Hepatocyte (in vitro differentiated cells): Measurements from ENCODE around the gene AGXT2. TPM values are rescaled to one million over a fixed set of nuclear protein-coding genes. Genes with fewer than 3 reads are reported as not detected.

Experiments
- DNase-seq: peaks from one replicate; pipeline ENCODE4 v3.0.0-alpha.2; 2016; ENCODE audit warnings: low spot score
- H2AFZ ChIP-seq: fragments of 200-600 bp; sonication (generic); 2 replicates; pipeline ENCODE4 v1.6.0; 2016; ENCODE audit warnings: antibody characterized with exemption, mild to moderate bottlenecking
- H3K27ac ChIP-seq: fragments of 200-600 bp; sonication (generic); 2 replicates; pipeline ENCODE4 v1.5.1; 2016; ENCODE audit warnings: mild to moderate bottlenecking
- H3K27me3 ChIP-seq: fragments of 200-600 bp; sonication (generic); 2 replicates; pipeline ENCODE4 v1.6.1; 2016
- H3K36me3 ChIP-seq: fragments of 200-600 bp; sonication (generic); replicated peaks from 2 replicates; pipeline ENCODE4 v1.5.1; 2016; ENCODE audit warnings: low read depth; ENCODE audit not compliant: insufficient read depth
- H3K4me1 ChIP-seq: fragments of 200-600 bp; sonication (generic); 2 replicates; pipeline ENCODE4 v1.5.1; 2016; ENCODE audit warnings: mild to moderate bottlenecking, moderate library complexity; ENCODE audit not compliant: insufficient read depth
- H3K4me2 ChIP-seq: fragments of 200-600 bp; sonication (generic); 2 replicates; pipeline ENCODE4 v1.6.0; 2016
- H3K4me3 ChIP-seq: fragments of 200-600 bp; sonication (generic); 2 replicates; pipeline ENCODE4 v1.5.1; 2016; ENCODE audit warnings: mild to moderate bottlenecking
- H3K79me2 ChIP-seq: fragments of 200-600 bp; sonication (generic); 2 replicates; pipeline ENCODE4 v1.6.0; 2017; ENCODE audit warnings: mild to moderate bottlenecking
- H3K9me2 ChIP-seq: fragments of 200-600 bp; sonication (generic); replicated peaks from 2 replicates; pipeline ENCODE4 v1.6.0; 2017; ENCODE audit warnings: mild to moderate bottlenecking; ENCODE audit not compliant: insufficient read depth
- H3K9me3 ChIP-seq: fragments of 200-600 bp; sonication (generic); 2 replicates; pipeline ENCODE4 v1.5.1; 2016; ENCODE audit warnings: low read depth, mild to moderate bottlenecking
- H4K20me1 ChIP-seq: fragments of 200-600 bp; sonication (generic); 2 replicates; pipeline ENCODE4 v1.6.0; 2016; ENCODE audit warnings: mild to moderate bottlenecking; ENCODE audit not compliant: insufficient read depth, poor library complexity, severe bottlenecking
- EZH2 ChIP-seq: fragments of 200-600 bp; sonication (generic); IDR thresholded peaks from 2 replicates; pipeline ENCODE4 v1.6.1; 2016; ENCODE audit warnings: antibody characterized with exemption, mild to moderate bottlenecking, borderline replicate concordance
- EZH2phosphoT487 ChIP-seq: fragments of 200-600 bp; sonication (generic); IDR thresholded peaks from one replicate; pipeline ENCODE4 v1.6.1; 2018; ENCODE audit warnings: antibody characterized with exemption, mild to moderate bottlenecking, low read depth, moderate library complexity; ENCODE audit not compliant: unreplicated experiment, severe bottlenecking
- WGBS: methylation state at CpG from one replicate; pipeline ENCODE4 v1.1.6; 2016; ENCODE audit warnings: low lambda C conversion rate; ENCODE audit errors: missing lambda C conversion rate; 5-methylcytosine and 5-hydroxymethylcytosine counted together
- polyA plus RNA-seq: library from polyadenylated mRNA; unstranded; fragments of >200 nt; fragmentation: Nextera tagmentation; extraction: Ambion mirVana; gene quantifications from 2 replicates; pipeline ENCODE4 v1.2.1, GENCODE V29; 2016
- total RNA-seq: library from RNA; depleted of rRNA; stranded (reverse); fragments of >200 nt; gene quantifications from 2 replicates; pipeline ENCODE4 v1.2.3, GENCODE V29; 2014
- TF ChIP-seq, protein P1 (sequence below): fragments of 200-600 bp; sonication (generic); IDR thresholded peaks from 2 replicates; pipeline ENCODE4 v1.5.1; 2016; ENCODE audit warnings: antibody characterized with exemption, mild to moderate bottlenecking; ENCODE audit not compliant: poor library complexity

The AGXT2 gene
- total and polyA plus RNA-seq, 2 experiments from 2014 or later, result 8.0 to 10.6 TPM

DNA sequence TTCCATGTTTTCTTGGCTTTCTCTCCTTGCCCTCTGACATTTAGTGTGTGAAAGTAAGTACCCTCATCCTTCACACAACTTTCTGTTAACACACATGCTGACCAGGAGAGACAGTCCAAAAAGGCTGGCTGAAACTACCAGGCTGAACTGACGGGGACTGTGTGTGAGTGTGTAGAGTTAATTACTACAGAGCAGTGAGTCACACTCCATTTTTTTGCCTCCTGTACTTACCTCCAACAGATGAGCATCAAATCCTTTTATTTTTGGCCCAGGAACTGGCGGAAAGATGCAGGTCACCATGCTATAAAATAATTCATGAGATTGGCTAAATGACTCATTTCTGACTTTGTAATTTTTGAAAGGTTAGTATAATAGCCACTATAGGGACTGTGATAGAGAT lies 20.2 kb upstream of the AGXT2 start:
- TF ChIP-seq EZH2 (no peak), EZH2phosphoT487 (no peak)
- TF ChIP-seq, protein P1, sequence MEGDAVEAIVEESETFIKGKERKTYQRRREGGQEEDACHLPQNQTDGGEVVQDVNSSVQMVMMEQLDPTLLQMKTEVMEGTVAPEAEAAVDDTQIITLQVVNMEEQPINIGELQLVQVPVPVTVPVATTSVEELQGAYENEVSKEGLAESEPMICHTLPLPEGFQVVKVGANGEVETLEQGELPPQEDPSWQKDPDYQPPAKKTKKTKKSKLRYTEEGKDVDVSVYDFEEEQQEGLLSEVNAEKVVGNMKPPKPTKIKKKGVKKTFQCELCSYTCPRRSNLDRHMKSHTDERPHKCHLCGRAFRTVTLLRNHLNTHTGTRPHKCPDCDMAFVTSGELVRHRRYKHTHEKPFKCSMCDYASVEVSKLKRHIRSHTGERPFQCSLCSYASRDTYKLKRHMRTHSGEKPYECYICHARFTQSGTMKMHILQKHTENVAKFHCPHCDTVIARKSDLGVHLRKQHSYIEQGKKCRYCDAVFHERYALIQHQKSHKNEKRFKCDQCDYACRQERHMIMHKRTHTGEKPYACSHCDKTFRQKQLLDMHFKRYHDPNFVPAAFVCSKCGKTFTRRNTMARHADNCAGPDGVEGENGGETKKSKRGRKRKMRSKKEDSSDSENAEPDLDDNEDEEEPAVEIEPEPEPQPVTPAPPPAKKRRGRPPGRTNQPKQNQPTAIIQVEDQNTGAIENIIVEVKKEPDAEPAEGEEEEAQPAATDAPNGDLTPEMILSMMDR, result no peak
- Histone ChIP-seq H2AFZ (no peak overlapping the region), H4K20me1 (peaks cover 3% of the 10 kb centered on the region), H3K27ac (no peak overlapping the region), H3K4me1 (peaks cover 8% of the 10 kb centered on the region), H3K9me2 (no peaks in the 10 kb centered on the region), H3K4me3 (no peak overlapping the region), H3K79me2 (no peaks in the 10 kb centered on the region), H3K4me2 (no peak overlapping the region), H3K9me3 (no peaks in the 10 kb centered on the region), H3K27me3 (no peaks in the 10 kb centered on the region), H3K36me3 (no peaks in the 10 kb centered on the region)
- 87% methylated on average over 2 of the region's 2 CpGs for WGBS
- DNase-seq, result no peak

DNA sequence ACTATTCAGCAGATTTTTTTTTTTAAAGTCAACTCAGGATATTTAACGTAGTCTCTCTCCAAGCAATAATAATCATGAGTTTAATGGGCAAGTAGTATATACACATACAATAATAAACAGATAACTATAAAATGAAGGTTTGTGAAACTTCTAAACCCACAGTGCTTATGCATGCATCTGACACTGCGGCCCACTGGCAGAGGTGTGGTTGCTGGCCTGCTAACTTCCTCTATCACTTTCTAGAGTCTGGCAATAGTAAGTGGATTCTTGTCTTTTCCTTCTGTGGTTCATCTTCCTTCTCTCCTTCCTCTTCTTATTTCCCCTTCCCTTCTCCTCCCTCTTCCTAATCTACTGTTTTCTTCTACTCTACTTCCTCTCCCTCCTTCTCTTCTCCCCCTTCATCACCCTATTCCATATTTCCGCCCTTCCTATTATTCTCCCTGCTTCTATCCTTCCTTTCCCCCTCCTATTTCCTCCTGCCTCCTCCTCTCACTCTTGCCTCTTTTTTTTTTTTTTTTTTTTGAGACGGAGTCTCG lies 18.6 kb upstream of the AGXT2 start:
- H3K4me1 ChIP-seq, result peaks cover 8% of the 10 kb centered on the region
- no peak overlapping the region for H3K4me2 ChIP-seq
- no peak for DNase-seq
- no peak overlapping the region for H2AFZ ChIP-seq
- no peaks in the 10 kb centered on the region for H3K36me3 ChIP-seq
- H4K20me1 ChIP-seq, result peaks cover 3% of the 10 kb centered on the region
- H3K79me2 ChIP-seq, result no peaks in the 10 kb centered on the region
- TF ChIP-seq, protein P1, result no peak
- TF ChIP-seq EZH2phosphoT487 (no peak), EZH2 (no peak)
- 81% methylated on average over 3 of the region's 5 CpGs for WGBS
- no peak overlapping the region for H3K4me3 ChIP-seq
- H3K27me3 ChIP-seq, result no peaks in the 10 kb centered on the region
- no peaks in the 10 kb centered on the region for H3K9me3 ChIP-seq
- H3K27ac ChIP-seq, result no peak overlapping the region
- H3K9me2 ChIP-seq, result no peaks in the 10 kb centered on the region

DNA sequence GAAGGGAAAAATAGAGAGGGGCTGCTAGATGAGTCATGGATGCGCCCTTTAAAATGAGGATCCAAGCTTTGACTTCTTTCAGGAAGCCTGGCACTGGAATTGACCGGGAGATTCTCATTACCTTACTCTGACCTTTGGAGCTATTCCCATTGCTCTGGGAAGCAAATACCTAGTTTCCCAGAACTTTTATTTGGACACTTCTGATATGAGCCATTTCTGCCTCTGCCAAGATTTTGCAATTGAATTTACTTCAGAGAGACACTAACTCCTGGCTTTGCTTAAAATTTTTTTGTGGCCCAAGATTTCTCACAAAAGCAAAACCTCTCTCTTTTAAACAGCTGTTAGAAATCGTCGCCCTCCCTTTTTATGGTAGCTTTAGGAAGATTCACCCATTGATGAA lies 15.7 kb upstream of the AGXT2 start:
- no peak for TF ChIP-seq EZH2phosphoT487
- no peak for TF ChIP-seq EZH2
- TF ChIP-seq, protein P1, result no peak
- Histone ChIP-seq H3K79me2 (no peaks in the 10 kb centered on the region), H4K20me1 (no peaks in the 10 kb centered on the region), H3K9me3 (no peaks in the 10 kb centered on the region), H3K27ac (no peak overlapping the region), H3K4me3 (no peak overlapping the region), H3K4me1 (peaks cover 8% of the 10 kb centered on the region), H3K9me2 (no peaks in the 10 kb centered on the region), H3K36me3 (no peaks in the 10 kb centered on the region), H3K27me3 (no peaks in the 10 kb centered on the region), H3K4me2 (no peak overlapping the region), H2AFZ (no peak overlapping the region)
- 80% methylated on average over 4 of the region's 4 CpGs for WGBS
- no peak for DNase-seq

GRCh38 chr5:35061211-35061770 lies 13.5 kb upstream of the AGXT2 start:
- peak; percentile 51 for DNase-seq
- Histone ChIP-seq H3K9me2 (no peaks in the 10 kb centered on the region), H2AFZ (no peak overlapping the region), H3K27me3 (no peaks in the 10 kb centered on the region), H3K27ac (no peak overlapping the region), H4K20me1 (no peaks in the 10 kb centered on the region), H3K79me2 (no peaks in the 10 kb centered on the region), H3K9me3 (no peaks in the 10 kb centered on the region), H3K4me2 (no peak overlapping the region), H3K4me3 (no peak overlapping the region), H3K36me3 (no peaks in the 10 kb centered on the region), H3K4me1 (peaks cover 8% of the 10 kb centered on the region)
- 51% methylated on average over 2 of the region's 2 CpGs for WGBS
- no peak for TF ChIP-seq EZH2
- no peak for TF ChIP-seq EZH2phosphoT487
- TF ChIP-seq, protein P1, result no peak
